Smooth muscle cell (in vitro differentiated cells): ENCODE measurements around the gene ENPP3. TPM values are rescaled to one million over a fixed set of nuclear protein-coding genes. Genes with fewer than 3 reads are reported as not detected.

ENCODE experiments used
- microRNA-seq: library from miRNA; unstranded; fragments of <30 nt; microRNA quantifications from one replicate; pipeline ENCODE4, GENCODE V29; 2016; ENCODE audit warnings: borderline number of aligned reads
- polyA plus RNA-seq: library from polyadenylated mRNA; unstranded; fragments of >200 nt; fragmentation: Nextera tagmentation; extraction: Ambion mirVana; gene quantifications from 2 replicates; pipeline ENCODE4 v1.2.1, GENCODE V29; 2016
- small RNA-seq: library from RNA; depleted of rRNA; stranded (forward); fragments of <200 nt; gene quantifications from one replicate; pipeline ENCODE3, GENCODE V24; 2014
- total RNA-seq: library from RNA; depleted of rRNA; stranded (reverse); fragments of >200 nt; gene quantifications from 2 replicates; pipeline ENCODE4 v1.2.3, GENCODE V29; 2014

ENPP3 gene
- total and polyA plus RNA-seq, 2 experiments from 2014 or later = 0.16 to 0.18 TPM

Small RNA genes lying within 50 kb of the gene (microRNA-seq; reads per million reads assigned to microRNA genes)
- gene MIR548H5 = not detected

Small RNA genes lying within 50 kb of the gene (small RNA-seq; reads per million reads assigned to genes)
- gene MIR548H5 (not detected), gene RNU4-18P (not detected)

Other genes with a start within 250 kb of the ENPP3 start
- gene ARG1, start 64.1 kb upstream of the ENPP3 start, total RNA-seq = 1.3 TPM in 1 of 2 replicates, not detected in the other
- 0.30 TPM in 1 of 2 replicates, not detected in the other for gene ARG1, start 64.1 kb upstream of the ENPP3 start, polyA plus RNA-seq
- gene MED23, start 9.1 kb upstream of the ENPP3 start, total RNA-seq = 46.4 and 52.7 TPM in 2 replicates
- gene MED23, start 9.1 kb upstream of the ENPP3 start, polyA plus RNA-seq = 13.3 and 17.1 TPM in 2 replicates
- gene OR2A4, start 64.1 kb downstream of the ENPP3 start, total RNA-seq = 4.1 TPM in 1 of 2 replicates, not detected in the other
- gene OR2A4, start 64.1 kb downstream of the ENPP3 start, polyA plus RNA-seq = 0.11 and 0.19 TPM in 2 replicates
- gene CTAGE9, start 73.7 kb downstream of the ENPP3 start, total RNA-seq = not detected in 2 replicates
- not detected in 2 replicates for gene CTAGE9, start 73.7 kb downstream of the ENPP3 start, polyA plus RNA-seq
- 433 and 501 TPM in 2 replicates for gene ENPP1, start 170.7 kb downstream of the ENPP3 start, total RNA-seq
- gene ENPP1, start 170.7 kb downstream of the ENPP3 start, polyA plus RNA-seq = 193 and 329 TPM in 2 replicates